HepG2 (cell line): Measurements from ENCODE around the gene POLN. TPM values are rescaled to one million over a fixed set of nuclear protein-coding genes. Genes with fewer than 3 reads are reported as not detected.
A peak's percentile ranks its signal among the peaks of the same experiment; 100 is the strongest.

Experiments used
- ATAC-seq: fragments of 200-7000 bp; cut with Tn5 transposase; 3 replicates; pipeline ENCODE4 v1.9.1; 2020; ENCODE audit warnings: mild to moderate bottlenecking, moderate library complexity
- BruUV-seq: library from RNA; stranded (reverse); fragments of 400-500 nt; replicated peaks from 2 replicates; lab custom pipeline; 2021; lab: Mats Ljungman, UMichigan
- CTCF ChIA-PET: fragments of 300-600 bp; formaldehyde crosslinking; extraction: SDS; loops from one replicate; lab custom pipeline; 2021; ENCODE audit warnings: low total read pairs, inconsistent platforms, low intra/inter-chr PET ratio; lab: Yijun Ruan, JAX
- POLR2A ChIA-PET: fragments of 350-600 bp; sonication (Branson Sonifier 250); formaldehyde crosslinking; loops from one replicate; lab custom pipeline; 2020; ENCODE audit warnings: antibody characterized with exemption, inconsistent platforms; lab: Yijun Ruan, JAX
- DNase-seq: peaks from one replicate; pipeline ENCODE4 v3.0.0-alpha.2; 2015; ENCODE audit warnings: low spot score
- FAIRE-seq: peaks from 3 replicates; lab custom pipeline; 2011; peaks lifted over from hg19 to GRCh38; lab: Jason Lieb, UNC
- H2AFZ ChIP-seq: one replicate; pipeline ENCODE4 v1.6.1; 2011; ENCODE audit warnings: low read length, inconsistent platforms
- H3K27ac ChIP-seq: fragments of 300-600 bp; 3 replicates; pipeline ENCODE4 v1.8.0; 2011; ENCODE audit warnings: mixed run types, mild to moderate bottlenecking, mixed read lengths, low read length, inconsistent platforms; ENCODE audit not compliant: insufficient read depth; ENCODE audit errors: extremely low read length
- H3K27me3 ChIP-seq, 2 experiments: fragments of 200-600 bp in 1 of 2; 2 replicates in 1 of 2; 3 replicates in 1 of 2; pipeline versions ENCODE4 v1.6.0 to v1.8.0; 2011; ENCODE audit warnings: low read length in 2 of 2, mild to moderate bottlenecking in 2 of 2, moderate library complexity in 2 of 2, inconsistent platforms in 1 of 2; ENCODE audit not compliant: insufficient read depth in 2 of 2, control insufficient read depth in 1 of 2
- H3K36me3 ChIP-seq, 2 experiments: fragments of 200-600 bp in 1 of 2; replicated peaks in 1 of 2; 2 replicates in 1 of 2; 3 replicates in 1 of 2; pipeline versions ENCODE4 v1.5.1 to v1.8.0; 2011; ENCODE audit warnings: low read length in 2 of 2, inconsistent platforms in 1 of 2; ENCODE audit not compliant: insufficient read depth in 2 of 2, control insufficient read depth in 1 of 2
- H3K4me1 ChIP-seq: 2 replicates; pipeline ENCODE4 v1.5.1; 2012; ENCODE audit warnings: low read length, inconsistent platforms; ENCODE audit not compliant: insufficient read depth
- H3K4me2 ChIP-seq: 2 replicates; pipeline ENCODE4 v1.6.0; 2011; ENCODE audit warnings: low read depth, low read length, inconsistent platforms
- H3K4me3 ChIP-seq, 3 experiments: fragments of 200-600 bp in 1 of 3; sonication (generic), shearing (Covaris generic) in 1 of 3; replicated peaks in 1 of 3; 2 replicates each; pipeline ENCODE4 v1.5.1; 2011 to 2016; ENCODE audit warnings: low read length in 3 of 3, inconsistent platforms in 2 of 3, low read depth in 2 of 3, mild to moderate bottlenecking in 2 of 3, control low read depth in 1 of 3, mixed read lengths in 1 of 3; ENCODE audit not compliant: insufficient read depth in 1 of 3
- H3K79me2 ChIP-seq: one replicate; pipeline ENCODE4 v1.6.1; 2011; ENCODE audit warnings: low read length, inconsistent platforms; ENCODE audit not compliant: insufficient read depth
- H3K9ac ChIP-seq: 2 replicates; pipeline ENCODE4 v1.6.0; 2011; ENCODE audit warnings: mild to moderate bottlenecking, low read depth, low read length, inconsistent platforms; ENCODE audit not compliant: insufficient read depth
- H3K9me3 ChIP-seq: 2 replicates; pipeline ENCODE4 v1.5.1; 2012; ENCODE audit warnings: mild to moderate bottlenecking, low read length
- H4K20me1 ChIP-seq: 2 replicates; pipeline ENCODE4 v1.6.0; 2011; ENCODE audit warnings: inconsistent platforms, mild to moderate bottlenecking, low read length, moderate library complexity; ENCODE audit not compliant: insufficient read depth
- ARID2 ChIP-seq: sonication (generic); formaldehyde crosslinking; IDR thresholded peaks from 2 replicates; pipeline ENCODE4 v1.8.1; 2022; ENCODE audit warnings: mild to moderate bottlenecking, missing genetic modification reagents, borderline replicate concordance
- ARNT ChIP-seq: fragments of 450-650 bp; IDR thresholded peaks from 2 replicates; pipeline ENCODE4 v1.6.1; 2017
- HNF1B ChIP-seq: sonication (generic); formaldehyde crosslinking; IDR thresholded peaks from 2 replicates; pipeline ENCODE4 v1.5.1; 2020; ENCODE audit warnings: mild to moderate bottlenecking, moderate library complexity, missing genetic modification reagents
- KAT8 ChIP-seq: IDR thresholded peaks from 2 replicates; pipeline ENCODE4 v1.6.1; 2016; ENCODE audit warnings: missing genetic modification reagents, missing compliant biosample characterization
- NFIC ChIP-seq: IDR thresholded peaks from 2 replicates; pipeline ENCODE4 v1.6.1; 2012; ENCODE audit warnings: mild to moderate bottlenecking, low read length, inconsistent platforms
- PAWR ChIP-seq: sonication (generic); formaldehyde crosslinking; IDR thresholded peaks from 2 replicates; pipeline ENCODE4 v1.4.0; 2020; ENCODE audit warnings: missing genetic modification reagents, mild to moderate bottlenecking, borderline replicate concordance
- RORA ChIP-seq: sonication (generic); formaldehyde crosslinking; IDR thresholded peaks from 2 replicates; pipeline ENCODE4 v1.5.0; 2020; ENCODE audit warnings: mild to moderate bottlenecking, missing genetic modification reagents, moderate library complexity
- TAF1 ChIP-seq: sonication (generic); formaldehyde crosslinking; IDR thresholded peaks from 2 replicates; pipeline ENCODE4 v1.4.0; 2020; ENCODE audit warnings: missing genetic modification reagents
- ZBTB34 ChIP-seq: sonication (generic); formaldehyde crosslinking; IDR thresholded peaks from 2 replicates; pipeline ENCODE4 v1.8.0; 2022; ENCODE audit warnings: mild to moderate bottlenecking, missing genetic modification reagents
- ZFP82 ChIP-seq: sonication (generic); formaldehyde crosslinking; IDR thresholded peaks from 2 replicates; pipeline ENCODE4 v1.5.1; 2020; ENCODE audit warnings: mild to moderate bottlenecking, missing genetic modification reagents, borderline replicate concordance
- ZNF605 ChIP-seq: sonication (generic); formaldehyde crosslinking; IDR thresholded peaks from 2 replicates; pipeline ENCODE4 v1.8.0; 2022; ENCODE audit warnings: mild to moderate bottlenecking, missing genetic modification reagents
- ZNF616 ChIP-seq: sonication (generic); formaldehyde crosslinking; IDR thresholded peaks from 2 replicates; pipeline ENCODE4 v1.5.0; 2020; ENCODE audit warnings: low read depth, mild to moderate bottlenecking, missing genetic modification reagents
- ZNF768 ChIP-seq: sonication (generic); formaldehyde crosslinking; IDR thresholded peaks from 2 replicates; pipeline ENCODE4 v1.4.0; 2020; ENCODE audit warnings: missing genetic modification reagents
- ZNF879 ChIP-seq: sonication (generic); formaldehyde crosslinking; IDR thresholded peaks from 2 replicates; pipeline ENCODE4 v1.8.1; 2023; ENCODE audit warnings: missing genetic modification reagents
- WGBS: methylation state at CpG from one replicate; pipeline ENCODE4 v1.1.6; 2017; ENCODE audit warnings: low lambda C conversion rate; 5-methylcytosine and 5-hydroxymethylcytosine counted together
- in situ Hi-C: cut with HindIII; loops from 2 replicates; pipeline ENCODE4 v1.10.0; 2017; ENCODE audit warnings: low pct_unique_long_range_greater_than_20kb; ENCODE audit not compliant: extremely low pct_ligation_motif_present
- intact Hi-C: fragments of 100-400 bp; cut with micrococcal nuclease; formaldehyde crosslinking; loops from one replicate; pipeline ENCODE4 v1.10.0; 2022; ENCODE audit not compliant: unreplicated experiment
- polyA plus RNA-seq, 8 experiments: library from polyadenylated mRNA; depleted of rRNA in 3 of 8; stranded (reverse) in 7 of 8; unstranded in 1 of 8; fragments of >200 nt; fragmentation: Illumina TruSeq in 4 of 8; extraction: Trizol in 4 of 8; gene quantifications; 2 replicates each; pipeline versions ENCODE4 v1.2.1 to v1.2.3, GENCODE V29; 2011 to 2016; ENCODE audit warnings: low read depth in 4 of 8, missing spikeins in 1 of 8, mixed read lengths in 1 of 8; ENCODE audit not compliant: insufficient read depth in 1 of 8
- total RNA-seq, 5 experiments: library from RNA; depleted of rRNA; stranded (reverse); fragments of >200 nt; fragmentation: Illumina TruSeq; extraction: Trizol; gene quantifications; 2 replicates each; pipeline ENCODE4 v1.2.3, GENCODE V29; 2016; ENCODE audit warnings: low read depth in 1 of 5

POLN gene
- total and polyA plus RNA-seq, 2 of the 13 experiments (the other 11 are each of a cell fraction or from before 2014, with no cell fraction given): 0.93 to 1.5 TPM

- Histone ChIP-seq H3K4me3 (peak overlapping the region in 2 of 3 experiments; percentile 67 to 85; a peak in 3 of 6 replicates), H3K36me3 (peaks cover 4 to 11% of the 10 kb centered on the region in 2 experiments; a peak in 3 of 5 replicates), H4K20me1 (no peaks in the 10 kb centered on the region), H3K9me3 (no peaks in the 10 kb centered on the region), H3K9ac (peak overlapping the region; percentile 86; the same call in 1 of the 2 replicates), H3K4me1 (peaks cover 31% of the 10 kb centered on the region), H2AFZ (no peak overlapping the region), H3K79me2 (peaks cover 9% of the 10 kb centered on the region), H3K27ac (no peak overlapping the region), H3K27me3 (peaks cover 4 to 7% of the 10 kb centered on the region in 2 experiments; a peak in 2 of 5 replicates), H3K4me2 (peak overlapping the region; percentile 87)
- ChIA-PET POLR2A (interaction anchor here (1.0 kb wide), 1 partner anchor 18 kb away, joined by 3 read pairs; the partner anchor contains the start of genes HAUS3 and POLN), CTCF (no interaction called here)
- DNase-seq (no peak), ATAC-seq (no peak), FAIRE-seq (no peak)
- in situ Hi-C loops (no loop called here), intact Hi-C loops (no loop called here)
- BruUV-seq: no TSS peak
- TF ChIP-seq ZFP82 (no peak), PAWR (CRISPR knock-in tag) (no peak), TAF1 (CRISPR knock-in tag) (0 out of 2 replicates have a peak, but pooled peaks have one; percentile 7)
- WGBS: 93% methylated on average over 5 of the region's 15 CpGs
Measured at GRCh38 chr4:2259541-2260343, 17.8 kb upstream of the POLN start.

- no peaks in the 10 kb centered on the region for H3K9me3 ChIP-seq
- H3K9ac ChIP-seq: no peak overlapping the region
- H3K4me1 ChIP-seq: peaks cover 31% of the 10 kb centered on the region
- no TSS peak for BruUV-seq
- ATAC-seq: no peak
- H2AFZ ChIP-seq: no peak overlapping the region
- intact Hi-C loops: no loop called here
- no peaks in the 10 kb centered on the region for H4K20me1 ChIP-seq
- DNase-seq: no peak
- no peak for FAIRE-seq
- no peak overlapping the region for H3K4me3 ChIP-seq
- H3K4me2 ChIP-seq: no peak overlapping the region
- peaks cover 6 to 16% of the 10 kb centered on the region in 2 experiments; a peak in 3 of 5 replicates for H3K36me3 ChIP-seq
- POLR2A ChIA-PET: no interaction called here
- no peak overlapping the region for H3K27ac ChIP-seq
- peaks cover 9% of the 10 kb centered on the region for H3K79me2 ChIP-seq
- H3K27me3 ChIP-seq: peaks cover 0 to under 1% of the 10 kb centered on the region in 2 experiments; a peak in 1 of 5 replicates
- in situ Hi-C loops: no loop called here
- CTCF ChIA-PET: no interaction called here
- WGBS: 100% methylated on average over 1 of the region's 13 CpGs
- TF ChIP-seq ZNF605 (CRISPR knock-in tag) (no peak), ARNT (no peak), KAT8 (no peak), NFIC (no peak), ZNF768 (CRISPR knock-in tag) (no peak), RORA (CRISPR knock-in tag) (no peak), ZNF616 (CRISPR knock-in tag) (no peak), ZBTB34 (CRISPR knock-in tag) (no peak), ARID2 (CRISPR knock-in tag) (no peak), HNF1B (CRISPR knock-in tag) (no peak), ZNF879 (no peak)
Measured at GRCh38 chr4:2259036-2259540, 17.2 kb upstream of the POLN start.
